Measurements from ENCODE around the gene TMTC4. TPM values are rescaled to one million over a fixed set of nuclear protein-coding genes. Genes with fewer than 3 reads are reported as not detected.

TMTC4 gene
- total and polyA plus RNA-seq, 10 of the 15 experiments (the other 5 are each of a cell fraction or from before 2014, with no cell fraction given), result 3.3 to 24.6 (median 14.5) TPM

DNA sequence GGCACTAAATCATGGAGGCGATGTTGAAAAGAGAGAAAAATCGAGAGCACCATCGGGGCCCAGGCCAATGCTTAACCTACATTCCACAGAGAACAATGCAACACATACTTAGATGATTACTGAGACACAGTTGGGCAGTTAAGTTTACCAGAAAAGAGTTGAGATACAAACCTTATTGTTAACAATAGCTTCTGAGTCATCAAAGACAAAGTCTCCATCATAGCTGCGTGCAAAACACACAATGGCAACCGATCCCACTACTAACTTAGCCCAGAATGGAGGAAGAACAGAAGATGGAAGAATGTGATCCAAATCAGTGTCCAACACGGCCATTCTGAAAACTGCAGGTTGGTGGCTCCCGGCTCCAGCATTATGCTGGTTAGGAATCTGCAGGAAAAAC lies 6.2 kb downstream of the TMTC4 start (continued):
- no peak for TF ChIP-seq ZBTB11 (CRISPR knock-in tag; IDR thresholded peaks at IDR 0.05)
- TF ChIP-seq, protein P1, sequence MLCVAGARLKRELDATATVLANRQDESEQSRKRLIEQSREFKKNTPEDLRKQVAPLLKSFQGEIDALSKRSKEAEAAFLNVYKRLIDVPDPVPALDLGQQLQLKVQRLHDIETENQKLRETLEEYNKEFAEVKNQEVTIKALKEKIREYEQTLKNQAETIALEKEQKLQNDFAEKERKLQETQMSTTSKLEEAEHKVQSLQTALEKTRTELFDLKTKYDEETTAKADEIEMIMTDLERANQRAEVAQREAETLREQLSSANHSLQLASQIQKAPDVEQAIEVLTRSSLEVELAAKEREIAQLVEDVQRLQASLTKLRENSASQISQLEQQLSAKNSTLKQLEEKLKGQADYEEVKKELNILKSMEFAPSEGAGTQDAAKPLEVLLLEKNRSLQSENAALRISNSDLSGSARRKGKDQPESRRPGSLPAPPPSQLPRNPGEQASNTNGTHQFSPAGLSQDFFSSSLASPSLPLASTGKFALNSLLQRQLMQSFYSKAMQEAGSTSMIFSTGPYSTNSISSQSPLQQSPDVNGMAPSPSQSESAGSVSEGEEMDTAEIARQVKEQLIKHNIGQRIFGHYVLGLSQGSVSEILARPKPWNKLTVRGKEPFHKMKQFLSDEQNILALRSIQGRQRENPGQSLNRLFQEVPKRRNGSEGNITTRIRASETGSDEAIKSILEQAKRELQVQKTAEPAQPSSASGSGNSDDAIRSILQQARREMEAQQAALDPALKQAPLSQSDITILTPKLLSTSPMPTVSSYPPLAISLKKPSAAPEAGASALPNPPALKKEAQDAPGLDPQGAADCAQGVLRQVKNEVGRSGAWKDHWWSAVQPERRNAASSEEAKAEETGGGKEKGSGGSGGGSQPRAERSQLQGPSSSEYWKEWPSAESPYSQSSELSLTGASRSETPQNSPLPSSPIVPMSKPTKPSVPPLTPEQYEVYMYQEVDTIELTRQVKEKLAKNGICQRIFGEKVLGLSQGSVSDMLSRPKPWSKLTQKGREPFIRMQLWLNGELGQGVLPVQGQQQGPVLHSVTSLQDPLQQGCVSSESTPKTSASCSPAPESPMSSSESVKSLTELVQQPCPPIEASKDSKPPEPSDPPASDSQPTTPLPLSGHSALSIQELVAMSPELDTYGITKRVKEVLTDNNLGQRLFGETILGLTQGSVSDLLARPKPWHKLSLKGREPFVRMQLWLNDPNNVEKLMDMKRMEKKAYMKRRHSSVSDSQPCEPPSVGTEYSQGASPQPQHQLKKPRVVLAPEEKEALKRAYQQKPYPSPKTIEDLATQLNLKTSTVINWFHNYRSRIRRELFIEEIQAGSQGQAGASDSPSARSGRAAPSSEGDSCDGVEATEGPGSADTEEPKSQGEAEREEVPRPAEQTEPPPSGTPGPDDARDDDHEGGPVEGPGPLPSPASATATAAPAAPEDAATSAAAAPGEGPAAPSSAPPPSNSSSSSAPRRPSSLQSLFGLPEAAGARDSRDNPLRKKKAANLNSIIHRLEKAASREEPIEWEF (IDR thresholded peaks at IDR 0.05; ENCODE audit: insufficient replicate concordance, low read depth, low read length), result no peak
- TF ChIP-seq, protein P2, sequence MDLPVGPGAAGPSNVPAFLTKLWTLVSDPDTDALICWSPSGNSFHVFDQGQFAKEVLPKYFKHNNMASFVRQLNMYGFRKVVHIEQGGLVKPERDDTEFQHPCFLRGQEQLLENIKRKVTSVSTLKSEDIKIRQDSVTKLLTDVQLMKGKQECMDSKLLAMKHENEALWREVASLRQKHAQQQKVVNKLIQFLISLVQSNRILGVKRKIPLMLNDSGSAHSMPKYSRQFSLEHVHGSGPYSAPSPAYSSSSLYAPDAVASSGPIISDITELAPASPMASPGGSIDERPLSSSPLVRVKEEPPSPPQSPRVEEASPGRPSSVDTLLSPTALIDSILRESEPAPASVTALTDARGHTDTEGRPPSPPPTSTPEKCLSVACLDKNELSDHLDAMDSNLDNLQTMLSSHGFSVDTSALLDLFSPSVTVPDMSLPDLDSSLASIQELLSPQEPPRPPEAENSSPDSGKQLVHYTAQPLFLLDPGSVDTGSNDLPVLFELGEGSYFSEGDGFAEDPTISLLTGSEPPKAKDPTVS (IDR thresholded peaks at IDR 0.05; ENCODE audit: low read depth, low read length), result no peak
- TF ChIP-seq CTCF (IDR thresholded peaks at IDR 0.05 in 2 of 3, conservative IDR thresholded peaks at IDR 0.05 in 1 of 3; ENCODE audit: control insufficient read depth in 2 of 3, extremely low read depth in 1 of 3, insufficient read depth in 1 of 3, low read depth in 3 of 3, low read length in 3 of 3), result no peak
- no peak for TF ChIP-seq BCL11A (IDR thresholded peaks at IDR 0.05; ENCODE audit: low read depth, low read length)
- no peak for TF ChIP-seq EGR1 (IDR thresholded peaks at IDR 0.05; ENCODE audit: borderline replicate concordance in 1 of 2, low read depth in 2 of 2, low read length in 2 of 2)
- TF ChIP-seq WRNIP1 (IDR thresholded peaks at IDR 0.05; ENCODE audit: borderline replicate concordance, low read depth, low read length), result no peak
- no peak for TF ChIP-seq NFIC (IDR thresholded peaks at IDR 0.05; ENCODE audit: low read depth, low read length)
- no peak for TF ChIP-seq ELK1 (IDR thresholded peaks at IDR 0.05; ENCODE audit: low read depth, low read length)
- no peak for TF ChIP-seq RAD21 (IDR thresholded peaks at IDR 0.05; ENCODE audit: insufficient read depth, low read depth, low read length)
- TF ChIP-seq PAX5 (IDR thresholded peaks at IDR 0.05; ENCODE audit: borderline replicate concordance, low read depth, low read length), result no peak
- TF ChIP-seq RUNX3 (IDR thresholded peaks at IDR 0.05; ENCODE audit: low read length), result no peak
